Vagina (tissue), 2 donors: ENCODE data around the gene FAP. TPM values are rescaled to one million over a fixed set of nuclear protein-coding genes. Genes with fewer than 3 reads are reported as not detected.

Experiments
- DNase-seq, 2 donors: peaks; one replicate each; pipeline ENCODE4 v3.0.0-alpha.2; 2017; ENCODE audit errors: extremely low spot score in 2 of 2
- H3K27ac ChIP-seq: fragments of 200-600 bp; sonication (generic); one replicate; pipeline ENCODE4 v1.5.1; 2019
- H3K27me3 ChIP-seq: fragments of 200-600 bp; sonication (generic); one replicate; pipeline ENCODE4 v1.5.1; 2019
- H3K36me3 ChIP-seq, 2 donors: fragments of 200-600 bp; sonication (generic); one replicate each; pipeline ENCODE4 v1.5.1; 2017 to 2019
- H3K4me1 ChIP-seq: fragments of 200-600 bp; sonication (generic); one replicate; pipeline ENCODE4 v1.5.1; 2019
- H3K4me3 ChIP-seq, 2 donors: fragments of 200-600 bp; sonication (generic); 1 replicate in 1 of 2; 2 replicates in 1 of 2; pipeline ENCODE4 v1.5.1; 2016 to 2019
- H3K9me3 ChIP-seq: fragments of 200-600 bp; sonication (generic); one replicate; pipeline ENCODE4 v1.5.1; 2019
- CTCF ChIP-seq, 3 experiments: fragments of 450-650 bp in 2 of 3; fragments of 200-600 bp in 1 of 3; sonication (generic) in 1 of 3; IDR thresholded peaks; one replicate each; pipeline ENCODE4 v1.5.1; 2017 to 2019; ENCODE audit warnings: antibody characterized with exemption in 3 of 3, mild to moderate bottlenecking in 2 of 3, moderate library complexity in 2 of 3
- POLR2A ChIP-seq, 2 donors: fragments of 450-650 bp; IDR thresholded peaks; one replicate each; pipeline ENCODE4 v1.6.1; 2017; ENCODE audit warnings: antibody characterized with exemption in 2 of 2, mild to moderate bottlenecking in 2 of 2, moderate library complexity in 2 of 2
- POLR2AphosphoS5 ChIP-seq, 2 donors: sonication (generic); formaldehyde crosslinking; IDR thresholded peaks; one replicate each; pipeline ENCODE4 v1.9.0; 2017; ENCODE audit warnings: antibody characterized with exemption in 2 of 2, mild to moderate bottlenecking in 2 of 2, low read depth in 1 of 2; ENCODE audit not compliant: insufficient read depth in 1 of 2
- intact Hi-C: fragments of 100-400 bp; cut with DNase I; formaldehyde crosslinking; loops from one replicate; pipeline ENCODE4 v1.15.1; 2023
- total RNA-seq: library from RNA; depleted of rRNA; stranded (reverse); fragments of >200 nt; gene quantifications from one replicate; pipeline ENCODE4 v1.2.3, GENCODE V29; 2016

The FAP gene
- total RNA-seq, 1 donor from 2014 or later: 4.2 TPM

GRCh38 chr2:162267996-162268395 lies 24.8 kb upstream of the FAP start:
- H3K27ac ChIP-seq: no peak overlapping the region
- no peak for DNase-seq
- H3K36me3 ChIP-seq: peaks cover 0 to 37% of the 10 kb centered on the region in 2 donors
- intact Hi-C loops: no loop called here
- H3K27me3 ChIP-seq: no peaks in the 10 kb centered on the region
- no peak for TF ChIP-seq POLR2A (IDR thresholded peaks at IDR 0.05)
- TF ChIP-seq CTCF (IDR thresholded peaks at IDR 0.05): no peak
- no peak for TF ChIP-seq POLR2AphosphoS5 (IDR thresholded peaks at IDR 0.05; ENCODE audit: insufficient read depth in 1 of 2, low read depth in 1 of 2)
- H3K9me3 ChIP-seq: no peaks in the 10 kb centered on the region
- no peak overlapping the region for H3K4me3 ChIP-seq
- no peaks in the 10 kb centered on the region for H3K4me1 ChIP-seq

DNA sequence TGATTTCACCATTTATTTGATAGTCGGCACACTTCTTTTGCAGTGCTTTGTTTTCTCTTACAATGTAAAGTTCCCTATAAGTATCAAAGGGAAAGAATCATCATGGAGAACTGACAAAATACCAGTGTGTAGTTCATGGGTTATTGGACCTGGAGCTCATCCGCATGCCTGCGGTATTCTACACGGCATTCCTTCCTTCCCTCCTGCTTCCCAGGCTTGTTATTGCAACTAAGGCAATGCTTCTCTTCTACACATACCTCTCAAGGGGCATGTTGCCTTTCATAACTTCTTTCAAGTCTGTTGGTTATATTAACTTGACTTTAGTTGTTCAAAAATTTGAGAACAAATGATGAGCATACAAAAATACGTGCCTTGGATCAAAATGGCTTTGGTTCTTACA lies 24.3 kb upstream of the FAP start:
- Histone ChIP-seq H3K9me3 (no peaks in the 10 kb centered on the region), H3K4me1 (no peaks in the 10 kb centered on the region), H3K36me3 (peaks cover 0 to 34% of the 10 kb centered on the region in 2 donors), H3K27ac (no peak overlapping the region), H3K27me3 (no peaks in the 10 kb centered on the region), H3K4me3 (no peak overlapping the region)
- intact Hi-C loops: no loop called here
- TF ChIP-seq CTCF (IDR thresholded peaks at IDR 0.05): no peak
- TF ChIP-seq POLR2AphosphoS5 (IDR thresholded peaks at IDR 0.05; ENCODE audit: insufficient read depth in 1 of 2, low read depth in 1 of 2): no peak
- TF ChIP-seq POLR2A (IDR thresholded peaks at IDR 0.05): no peak
- DNase-seq: no peak

- H3K36me3 ChIP-seq: peaks cover 0 to 23% of the 10 kb centered on the region in 2 donors
- no peak for DNase-seq
- TF ChIP-seq POLR2A (IDR thresholded peaks at IDR 0.05) (no peak), CTCF (IDR thresholded peaks at IDR 0.05) (no peak), POLR2AphosphoS5 (IDR thresholded peaks at IDR 0.05; ENCODE audit: insufficient read depth in 1 of 2, low read depth in 1 of 2) (no peak)
- no peak overlapping the region for H3K27ac ChIP-seq
- no peaks in the 10 kb centered on the region for H3K4me1 ChIP-seq
- H3K4me3 ChIP-seq: no peak overlapping the region
- H3K27me3 ChIP-seq: no peaks in the 10 kb centered on the region
- no peaks in the 10 kb centered on the region for H3K9me3 ChIP-seq
- intact Hi-C loops: no loop called here
Observed at GRCh38 chr2:162266460-162266760, 23.2 kb upstream of the FAP start.

DNA sequence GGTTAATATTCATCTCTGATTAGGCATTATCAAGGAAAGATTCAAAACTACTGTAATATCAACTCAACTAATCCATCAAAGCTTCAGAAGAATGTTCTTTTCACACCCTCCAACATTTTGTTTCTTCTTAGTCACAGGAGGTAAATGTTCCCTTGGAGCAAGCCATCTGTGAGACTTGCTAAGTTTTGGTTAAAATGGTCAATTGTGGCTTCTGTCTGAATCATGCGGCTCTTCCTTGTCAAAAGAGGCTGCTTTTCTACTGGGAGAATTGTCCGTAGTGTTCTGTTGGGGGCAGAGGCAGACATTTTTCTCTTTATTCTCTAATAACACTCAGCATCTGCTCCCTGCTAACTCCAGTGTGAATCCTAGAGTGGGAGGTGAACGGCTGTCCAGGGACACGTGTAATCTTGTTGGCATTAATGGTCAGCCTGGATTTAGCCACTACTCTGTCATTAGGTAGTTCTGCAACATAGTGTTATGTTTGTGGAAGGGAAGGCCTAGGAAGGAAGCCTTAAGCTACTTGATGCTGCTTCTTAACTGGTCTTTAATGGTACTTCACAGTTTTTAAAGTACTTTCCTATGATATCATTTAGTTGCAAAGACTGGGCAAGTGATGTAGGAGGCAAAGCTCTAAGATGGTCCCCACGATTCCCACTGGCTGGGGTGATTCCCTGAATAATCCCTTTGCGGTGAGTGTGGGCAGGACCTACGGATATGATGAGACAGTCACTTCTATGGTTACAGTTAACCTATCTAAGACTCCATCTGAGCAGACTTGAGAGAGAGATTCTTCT lies 22.6 kb upstream of the FAP start:
- Histone ChIP-seq H3K36me3 (peaks cover 0 to 22% of the 10 kb centered on the region in 2 donors), H3K9me3 (no peaks in the 10 kb centered on the region), H3K4me1 (peaks cover 5% of the 10 kb centered on the region), H3K27me3 (no peaks in the 10 kb centered on the region), H3K27ac (no peak overlapping the region), H3K4me3 (no peak overlapping the region)
- DNase-seq: no peak
- TF ChIP-seq POLR2A (IDR thresholded peaks at IDR 0.05): no peak
- no peak for TF ChIP-seq CTCF (IDR thresholded peaks at IDR 0.05)
- TF ChIP-seq POLR2AphosphoS5 (IDR thresholded peaks at IDR 0.05; ENCODE audit: insufficient read depth in 1 of 2, low read depth in 1 of 2): no peak
- intact Hi-C loops: no loop called here
